ENCODE results near the gene NAV1. TPM values are rescaled to one million over a fixed set of nuclear protein-coding genes. Genes with fewer than 3 reads are reported as not detected.

The NAV1 gene
- total and polyA plus RNA-seq, 9 of the 15 experiments (the other 6 are each of a cell fraction or from before 2014, with no cell fraction given): 0.91 to 16.8 (median 3.2) TPM

GRCh38 chr1:201539561-201540431, 869 bp downstream of the NAV1 start (continued):
- TF ChIP-seq FOSL1 (tag; conservative IDR thresholded peaks at IDR 0.05): no peak; the same call in 1 of the 2 replicates
- TF ChIP-seq HEY1 (CRISPR knock-in tag; IDR thresholded peaks at IDR 0.05; ENCODE audit: borderline replicate concordance): no peak
- TF ChIP-seq ARID3A (IDR thresholded peaks at IDR 0.05; ENCODE audit: borderline replicate concordance, low read depth, low read length): no peak
- peak; percentile 82 for TF ChIP-seq TFAP4 (CRISPR knock-in tag; IDR thresholded peaks at IDR 0.05; ENCODE audit: borderline replicate concordance)
- peak; percentile 71; the same call in 1 of the 2 replicates for TF ChIP-seq THRB (CRISPR knock-in tag; conservative IDR thresholded peaks at IDR 0.05)
- TF ChIP-seq FOXM1 (IDR thresholded peaks at IDR 0.05; ENCODE audit: low read depth): no peak
- no peak for TF ChIP-seq FOXM1 (CRISPR knock-in tag; IDR thresholded peaks at IDR 0.05; ENCODE audit: low read depth)
- no peak for TF ChIP-seq ATF1 (CRISPR knock-in tag; IDR thresholded peaks at IDR 0.05)
- TF ChIP-seq ATF1 (tag; IDR thresholded peaks at IDR 0.05): peak; percentile 23; the same call in 1 of the 2 replicates
- TF ChIP-seq HSF4 (CRISPR knock-in tag; IDR thresholded peaks at IDR 0.05; ENCODE audit: borderline replicate concordance): no peak
- no peak; the same call in 1 of the 2 replicates for TF ChIP-seq E2F5 (CRISPR knock-in tag; IDR thresholded peaks at IDR 0.05)
- 0 out of 2 replicates have a peak, but pooled peaks have one; percentile 45 for TF ChIP-seq ZNF583 (CRISPR knock-in tag; IDR thresholded peaks at IDR 0.05)
- no peak for TF ChIP-seq STAT5B (CRISPR knock-in tag; IDR thresholded peaks at IDR 0.05)
- no peak for TF ChIP-seq NFE2L1 (tag; IDR thresholded peaks at IDR 0.05; ENCODE audit: borderline replicate concordance, low read depth)
- TF ChIP-seq CXXC5 (CRISPR knock-in tag; IDR thresholded peaks at IDR 0.05): peak; percentile 22; the same call in 1 of the 2 replicates
- no peak for TF ChIP-seq MBD1 (CRISPR knock-in tag; IDR thresholded peaks at IDR 0.05)

All from K562 (cell line).